K562 (cell line): ENCODE measurements around the gene GZF1.

Source experiments
- CBX3 ChIP-seq, 2 experiments: IDR thresholded peaks; 1 replicate in 1 of 2; 2 replicates in 1 of 2; pipeline ENCODE4 v1.6.1; 2012; ENCODE audit warnings: inconsistent platforms in 2 of 2, low read length in 2 of 2, borderline replicate concordance in 1 of 2, control low read depth in 1 of 2
- CREB3 ChIP-seq: fragments of 450-650 bp; conservative IDR thresholded peaks from 2 replicates; pipeline ENCODE4 v1.6.1; 2016; ENCODE audit warnings: missing genetic modification characterization, low read depth, mild to moderate bottlenecking, missing compliant biosample characterization, moderate library complexity
- CTCF ChIP-seq, 3 experiments: IDR thresholded peaks in 2 of 3; conservative IDR thresholded peaks in 1 of 3; 2 replicates each; pipeline ENCODE4 v1.5.1; 2011 to 2012; ENCODE audit warnings: low read length in 3 of 3, mild to moderate bottlenecking in 3 of 3, control low read depth in 2 of 3, improper control_type of control experiment in 1 of 3, inconsistent platforms in 1 of 3, low read depth in 1 of 3, mixed read lengths in 1 of 3, moderate library complexity in 1 of 3; ENCODE audit not compliant: insufficient read depth in 2 of 3
- EGR1 ChIP-seq: fragments of 450-650 bp; conservative IDR thresholded peaks from 2 replicates; pipeline ENCODE4 v1.6.1; 2017; ENCODE audit warnings: mild to moderate bottlenecking
- ETS1 ChIP-seq: conservative IDR thresholded peaks from 2 replicates; pipeline ENCODE4 v1.6.1; 2011; ENCODE audit warnings: low read depth, mild to moderate bottlenecking, low read length; ENCODE audit not compliant: control insufficient read depth
- MAFK ChIP-seq: IDR thresholded peaks from 2 replicates; pipeline ENCODE4 v1.6.1; 2011; ENCODE audit warnings: low read length, improper control_type of control experiment
- POLR2A ChIP-seq: fragments of 450-650 bp; conservative IDR thresholded peaks from 2 replicates; pipeline ENCODE4 v1.6.1; 2016

- TF ChIP-seq MAFK, result no peak
- no peak for TF ChIP-seq CBX3 (IDR thresholded peaks at IDR 0.05; ENCODE audit: borderline replicate concordance in 1 of 2, low read length in 2 of 2)
- no peak for TF ChIP-seq EGR1
- no peak for TF ChIP-seq CREB3 (tag)
- TF ChIP-seq POLR2A, result no peak
- TF ChIP-seq ETS1, result no peak
- no peak for TF ChIP-seq CTCF (IDR thresholded peaks at IDR 0.05 in 2 of 3, conservative IDR thresholded peaks at IDR 0.05 in 1 of 3; ENCODE audit: insufficient read depth in 2 of 3, low read depth in 1 of 3, low read length in 3 of 3)
Observed at GRCh38 chr20:23386304-23387117, 24.5 kb downstream of the GZF1 start.
